GM19328 (cell line): Measurements from ENCODE around the gene FRMD4B.
"Not testable (repeated sequence)": the region's sequence is repeated elsewhere in the genome, so short reads cannot be mapped to it uniquely, and the experiment has no call there.

Experiments
- ATAC-seq: cut with Tn5 transposase; IDR thresholded peaks from one replicate; pipeline ENCODE4 v1.9.1; 2021; ENCODE audit warnings: mild to moderate bottlenecking, moderate library complexity; ENCODE audit not compliant: unreplicated experiment

The FRMD4B gene

GRCh38 chr3:69251078-69251805 is 134.6 kb downstream of the FRMD4B start:
- no peak for ATAC-seq

GRCh38 chr3:69250014-69250413 is 135.9 kb downstream of the FRMD4B start:
- ATAC-seq: no peak

- ATAC-seq: no peak
These were observed 136.9 kb downstream of the FRMD4B start for GRCh38 chr3:69249001-69249400.

- no peak for ATAC-seq
These were observed 137.5 kb downstream of the FRMD4B start for GRCh38 chr3:69248436-69248835.

- no peak for ATAC-seq
These were observed 139.3 kb downstream of the FRMD4B start for GRCh38 chr3:69246612-69247011.

GRCh38 chr3:69244039-69244438 is 141.8 kb downstream of the FRMD4B start:
- ATAC-seq: no peak

GRCh38 chr3:69241769-69242168 is 144.1 kb downstream of the FRMD4B start:
- ATAC-seq: no peak

- no peak for ATAC-seq
These were observed 145.0 kb downstream of the FRMD4B start for GRCh38 chr3:69240651-69241568.

GRCh38 chr3:69239063-69239462 is 146.8 kb downstream of the FRMD4B start:
- ATAC-seq: no peak

- ATAC-seq: no peak
These were observed 148.8 kb downstream of the FRMD4B start for GRCh38 chr3:69236812-69237707.

- ATAC-seq: no peak
These were observed 150.0 kb downstream of the FRMD4B start for GRCh38 chr3:69235882-69236281.

GRCh38 chr3:69235227-69235626 is 150.7 kb downstream of the FRMD4B start:
- not testable (repeated sequence) for ATAC-seq

- no peak for ATAC-seq
These were observed 153.4 kb downstream of the FRMD4B start for GRCh38 chr3:69232482-69232881.

GRCh38 chr3:69231929-69232440 is 153.9 kb downstream of the FRMD4B start:
- no peak for ATAC-seq

GRCh38 chr3:69226071-69226470 is 159.8 kb downstream of the FRMD4B start:
- ATAC-seq: no peak

GRCh38 chr3:69219101-69219708 is 166.7 kb downstream of the FRMD4B start:
- no peak for ATAC-seq

GRCh38 chr3:69218079-69218478 is 167.8 kb downstream of the FRMD4B start:
- no peak for ATAC-seq

GRCh38 chr3:69216981-69217380 is 168.9 kb downstream of the FRMD4B start:
- no peak for ATAC-seq

- ATAC-seq: no peak
These were observed 171.6 kb downstream of the FRMD4B start for GRCh38 chr3:69214241-69214640.

- no peak for ATAC-seq
These were observed 173.3 kb downstream of the FRMD4B start for GRCh38 chr3:69212411-69213160.
